H54 (cell line): ENCODE data around the gene FAM25G.

Experiments
- DNase-seq: peaks from one replicate; pipeline ENCODE4 v3.0.0; 2011; ENCODE audit warnings: low spot score, mixed read lengths; ENCODE audit not compliant: insufficient read length
- FAIRE-seq: peaks from 3 replicates; lab custom pipeline; 2011; peaks lifted over from hg19 to GRCh38; lab: Jason Lieb, UNC
- POLR2A ChIP-seq: IDR thresholded peaks from 2 replicates; pipeline ENCODE4 v1.6.1; 2011; ENCODE audit warnings: low read depth, mild to moderate bottlenecking, low read length

The FAM25G gene

DNA sequence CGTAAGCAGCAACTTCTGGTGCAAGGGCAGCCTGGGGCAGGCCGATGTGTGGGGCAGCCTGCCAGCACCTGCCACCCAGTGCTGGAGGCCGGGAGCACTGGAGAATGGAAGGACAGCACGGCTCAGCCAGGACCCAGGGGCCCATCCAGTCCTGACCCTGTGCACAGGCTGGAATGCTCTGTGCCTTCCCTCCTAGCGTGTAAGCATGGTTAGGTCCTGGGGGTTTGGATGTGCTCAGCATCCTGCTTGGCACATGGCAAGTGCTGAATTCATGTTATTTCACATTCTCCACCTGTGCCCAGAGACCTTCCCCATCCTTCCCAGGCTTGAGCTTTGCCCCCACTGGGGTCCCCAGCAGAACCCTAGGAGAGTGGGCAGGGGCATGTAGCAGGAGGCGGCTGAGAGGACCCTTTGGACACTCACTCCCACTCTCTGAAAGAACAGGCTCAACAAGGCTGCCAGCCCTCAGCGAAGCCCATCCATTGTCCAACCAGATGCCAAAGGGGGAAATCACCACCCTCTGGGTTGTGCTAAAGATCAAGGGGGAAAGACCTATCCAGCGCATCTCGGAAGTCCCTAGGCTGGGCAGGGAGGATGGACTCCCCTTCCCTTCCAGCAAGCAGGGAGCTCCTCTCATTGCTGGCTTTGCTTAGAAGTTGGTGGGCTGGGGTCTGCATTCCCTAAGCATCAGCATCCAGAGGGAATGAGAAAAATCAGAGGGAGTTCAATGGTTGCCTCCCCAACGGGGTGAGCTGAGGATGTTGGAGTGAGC lies 37.3 kb downstream of the FAM25G start:
- no peak for FAIRE-seq
- DNase-seq: no peak
- TF ChIP-seq POLR2A: no peak

DNA sequence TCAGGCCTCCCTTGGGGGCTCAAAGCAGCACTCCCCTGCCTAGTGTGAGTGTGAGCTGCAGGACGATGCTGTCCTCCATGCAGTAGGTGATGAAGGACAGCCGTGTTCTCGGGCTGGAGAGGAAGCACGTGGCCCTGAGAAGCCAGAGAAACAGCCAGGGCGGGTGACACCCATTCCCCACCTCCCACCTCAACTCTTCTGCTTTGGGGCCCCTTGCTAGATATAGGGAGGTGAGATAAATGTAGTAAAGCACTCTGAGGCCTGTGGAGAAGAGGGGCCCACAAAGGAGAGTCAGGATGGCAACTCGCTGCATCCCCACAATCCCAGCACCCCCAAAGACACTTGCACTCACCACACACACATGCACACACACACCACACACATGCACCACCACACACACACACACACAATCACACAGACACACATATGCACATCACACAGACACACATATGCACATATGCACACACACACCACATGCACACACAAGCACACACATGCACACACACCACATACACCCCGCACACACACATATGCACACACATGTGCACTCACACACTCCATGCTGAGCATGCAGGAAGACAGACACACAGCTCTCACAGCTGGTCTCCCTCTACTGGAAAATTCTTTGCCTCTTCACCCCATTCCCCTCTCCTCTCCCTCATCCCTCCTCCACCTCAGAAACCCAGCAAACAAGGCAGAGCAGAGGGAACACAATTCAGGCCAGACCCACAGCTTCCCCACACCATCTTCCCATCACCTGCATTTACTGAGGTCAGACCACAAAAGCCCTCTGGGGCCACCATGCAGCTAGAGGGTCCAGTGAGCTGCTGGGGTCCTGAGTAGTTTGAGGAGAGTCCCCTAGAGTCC lies 38.1 kb downstream of the FAM25G start:
- DNase-seq: no peak
- TF ChIP-seq POLR2A: no peak
- no peak for FAIRE-seq

- no peak for DNase-seq
- TF ChIP-seq POLR2A: no peak
- FAIRE-seq: no peak
Observed at GRCh38 chr10:47452495-47453140, 38.9 kb downstream of the FAM25G start.

- no peak for FAIRE-seq
- no peak for TF ChIP-seq POLR2A
- DNase-seq: no peak
Observed at GRCh38 chr10:47451998-47452494, 39.5 kb downstream of the FAM25G start.

- DNase-seq: no peak
- FAIRE-seq: no peak
- TF ChIP-seq POLR2A: no peak
Observed at GRCh38 chr10:47451273-47451997, 40.1 kb downstream of the FAM25G start.

- no peak for TF ChIP-seq POLR2A
- DNase-seq (no peak), FAIRE-seq (no peak)
Observed at GRCh38 chr10:47450442-47450841, 41.1 kb downstream of the FAM25G start.

- FAIRE-seq (no peak), DNase-seq (no peak)
- no peak for TF ChIP-seq POLR2A
Observed at GRCh38 chr10:47449979-47450378, 41.5 kb downstream of the FAM25G start.

GRCh38 chr10:47449102-47449978 lies 42.2 kb downstream of the FAM25G start:
- no peak for FAIRE-seq
- DNase-seq: no peak
- no peak for TF ChIP-seq POLR2A

- FAIRE-seq (no peak), DNase-seq (no peak)
- no peak for TF ChIP-seq POLR2A
Observed at GRCh38 chr10:47447705-47448104, 43.8 kb downstream of the FAM25G start.

DNA sequence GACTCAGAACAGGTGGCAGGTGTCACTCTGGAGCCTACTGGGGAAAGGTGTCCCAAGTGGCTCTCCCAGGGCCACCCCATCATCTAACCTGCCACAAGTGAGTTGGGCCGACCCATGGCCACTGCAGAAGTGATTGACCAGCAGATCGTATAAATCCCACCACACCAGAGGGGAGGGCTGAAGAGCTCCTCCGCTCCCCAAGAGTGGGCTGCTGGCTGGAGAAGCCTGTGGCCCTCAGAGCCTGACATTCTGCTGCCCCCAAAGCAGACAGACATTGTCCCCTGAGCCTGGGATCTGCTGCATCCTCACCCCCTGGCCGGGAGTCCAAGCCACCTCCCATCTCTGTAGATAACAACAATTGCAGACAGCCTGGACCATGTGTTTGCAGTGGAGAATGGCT lies 44.3 kb downstream of the FAM25G start:
- FAIRE-seq: no peak
- TF ChIP-seq POLR2A: no peak
- DNase-seq: no peak

DNA sequence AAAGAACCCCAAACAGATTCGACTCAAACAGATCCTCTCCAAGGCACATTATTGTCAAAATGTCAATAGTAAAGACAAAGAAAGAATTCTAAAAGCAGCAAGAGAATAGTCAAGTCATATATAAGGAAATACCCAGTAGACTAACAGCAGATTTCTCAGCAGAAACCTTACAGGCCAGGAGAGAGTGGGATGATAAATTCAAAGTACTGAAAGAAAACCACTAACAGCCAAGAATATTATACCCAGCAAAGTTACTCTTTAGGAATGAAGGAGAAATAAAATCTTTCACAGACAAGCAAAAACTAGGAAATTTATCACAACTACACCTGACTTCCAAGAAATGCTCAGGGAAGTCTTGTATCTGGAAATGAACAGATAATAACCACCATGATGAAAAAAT lies 45.8 kb downstream of the FAM25G start:
- TF ChIP-seq POLR2A: no peak
- no peak for FAIRE-seq
- no peak for DNase-seq

- DNase-seq (no peak), FAIRE-seq (no peak)
- no peak for TF ChIP-seq POLR2A
Observed at GRCh38 chr10:47444047-47444446, 47.5 kb downstream of the FAM25G start.

DNA sequence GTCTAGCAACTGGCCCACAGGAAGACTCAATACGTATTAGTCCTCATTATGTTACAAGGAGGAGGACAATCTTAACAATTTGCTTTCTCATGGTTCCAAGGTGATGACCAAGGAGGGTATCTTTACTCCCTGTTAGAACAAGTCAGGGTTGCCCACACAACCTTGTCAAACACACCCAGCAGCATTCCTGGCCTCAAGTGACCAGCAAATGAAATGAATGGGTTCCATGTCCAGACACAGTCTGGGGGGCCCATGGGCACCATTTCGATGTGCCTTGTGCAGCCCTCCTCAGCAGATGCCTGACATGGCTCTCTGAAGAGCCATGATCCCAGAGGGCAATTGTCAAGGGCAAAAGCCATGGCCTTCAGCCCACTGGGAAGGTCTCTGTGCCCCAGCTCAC lies 48.4 kb downstream of the FAM25G start:
- FAIRE-seq: no peak
- no peak for TF ChIP-seq POLR2A

More for the DNA sequence above, 48.4 kb downstream of the FAM25G start:
- no peak for DNase-seq
